Measurements from ENCODE around the gene GNB5. TPM values are rescaled to one million over a fixed set of nuclear protein-coding genes. Genes with fewer than 3 reads are reported as not detected.

GNB5 gene
- total and polyA plus RNA-seq, 2 of the 13 experiments (the other 11 are each of a cell fraction or from before 2014, with no cell fraction given): 13.7 to 14.4 TPM

- TF ChIP-seq, protein P1, sequence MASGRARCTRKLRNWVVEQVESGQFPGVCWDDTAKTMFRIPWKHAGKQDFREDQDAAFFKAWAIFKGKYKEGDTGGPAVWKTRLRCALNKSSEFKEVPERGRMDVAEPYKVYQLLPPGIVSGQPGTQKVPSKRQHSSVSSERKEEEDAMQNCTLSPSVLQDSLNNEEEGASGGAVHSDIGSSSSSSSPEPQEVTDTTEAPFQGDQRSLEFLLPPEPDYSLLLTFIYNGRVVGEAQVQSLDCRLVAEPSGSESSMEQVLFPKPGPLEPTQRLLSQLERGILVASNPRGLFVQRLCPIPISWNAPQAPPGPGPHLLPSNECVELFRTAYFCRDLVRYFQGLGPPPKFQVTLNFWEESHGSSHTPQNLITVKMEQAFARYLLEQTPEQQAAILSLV (CRISPR knock-in tag; IDR thresholded peaks at IDR 0.05; ENCODE audit: borderline replicate concordance): no peak
- TF ChIP-seq U2AF2 (IDR thresholded peaks at IDR 0.05; ENCODE audit: low read depth, low read length) (no peak), ZFP41 (CRISPR knock-in tag; IDR thresholded peaks at IDR 0.05; ENCODE audit: borderline replicate concordance) (peak; percentile 56; the same call in 1 of the 2 replicates), HDAC6 (IDR thresholded peaks at IDR 0.05; ENCODE audit: low read depth, low read length) (no peak), SNAPC2 (CRISPR knock-in tag; IDR thresholded peaks at IDR 0.05) (no peak), ZNF317 (CRISPR knock-in tag; IDR thresholded peaks at IDR 0.05) (no peak), KLF6 (CRISPR knock-in tag; IDR thresholded peaks at IDR 0.05) (0 out of 2 replicates have a peak, but pooled peaks have one; percentile 38), ERF (CRISPR knock-in tag; IDR thresholded peaks at IDR 0.05) (peak; percentile 92), MXI1 (IDR thresholded peaks at IDR 0.05; ENCODE audit: borderline replicate concordance, low read depth, low read length) (peak; percentile 49; the same call in 1 of the 3 replicates), SMYD3 (CRISPR knock-in tag; IDR thresholded peaks at IDR 0.05) (no peak), ZNF674 (CRISPR knock-in tag; IDR thresholded peaks at IDR 0.05; ENCODE audit: low read depth) (no peak), MIER2 (CRISPR knock-in tag; IDR thresholded peaks at IDR 0.05) (peak; percentile 75; the same call in 1 of the 2 replicates), ZFYVE20 (CRISPR knock-in tag; IDR thresholded peaks at IDR 0.05; ENCODE audit: borderline replicate concordance, low read depth) (no peak), ZNF460 (CRISPR knock-in tag; IDR thresholded peaks at IDR 0.05; ENCODE audit: borderline replicate concordance) (no peak), HOXA5 (CRISPR knock-in tag; IDR thresholded peaks at IDR 0.05) (0 out of 2 replicates have a peak, but pooled peaks have one; percentile 46), IKZF1 (IDR thresholded peaks at IDR 0.05) (no peak), ZNF335 (CRISPR knock-in tag; IDR thresholded peaks at IDR 0.05) (0 out of 2 replicates have a peak, but pooled peaks have one; percentile 31), HOXA9 (CRISPR knock-in tag; IDR thresholded peaks at IDR 0.05; ENCODE audit: borderline replicate concordance) (no peak), ZNF792 (CRISPR knock-in tag; IDR thresholded peaks at IDR 0.05) (0 out of 2 replicates have a peak, but pooled peaks have one; percentile 53), ZNF644 (CRISPR knock-in tag; IDR thresholded peaks at IDR 0.05; ENCODE audit: low read depth) (peak; percentile 88), SOX6 (IDR thresholded peaks at IDR 0.05) (no peak), SOX6 (CRISPR knock-in tag; IDR thresholded peaks at IDR 0.05) (peak; percentile 86)
- TF ChIP-seq, protein P2, sequence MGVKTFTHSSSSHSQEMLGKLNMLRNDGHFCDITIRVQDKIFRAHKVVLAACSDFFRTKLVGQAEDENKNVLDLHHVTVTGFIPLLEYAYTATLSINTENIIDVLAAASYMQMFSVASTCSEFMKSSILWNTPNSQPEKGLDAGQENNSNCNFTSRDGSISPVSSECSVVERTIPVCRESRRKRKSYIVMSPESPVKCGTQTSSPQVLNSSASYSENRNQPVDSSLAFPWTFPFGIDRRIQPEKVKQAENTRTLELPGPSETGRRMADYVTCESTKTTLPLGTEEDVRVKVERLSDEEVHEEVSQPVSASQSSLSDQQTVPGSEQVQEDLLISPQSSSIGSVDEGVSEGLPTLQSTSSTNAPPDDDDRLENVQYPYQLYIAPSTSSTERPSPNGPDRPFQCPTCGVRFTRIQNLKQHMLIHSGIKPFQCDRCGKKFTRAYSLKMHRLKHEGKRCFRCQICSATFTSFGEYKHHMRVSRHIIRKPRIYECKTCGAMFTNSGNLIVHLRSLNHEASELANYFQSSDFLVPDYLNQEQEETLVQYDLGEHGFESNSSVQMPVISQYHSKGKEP (CRISPR knock-in tag; IDR thresholded peaks at IDR 0.05): no peak
- TF ChIP-seq, protein P3, sequence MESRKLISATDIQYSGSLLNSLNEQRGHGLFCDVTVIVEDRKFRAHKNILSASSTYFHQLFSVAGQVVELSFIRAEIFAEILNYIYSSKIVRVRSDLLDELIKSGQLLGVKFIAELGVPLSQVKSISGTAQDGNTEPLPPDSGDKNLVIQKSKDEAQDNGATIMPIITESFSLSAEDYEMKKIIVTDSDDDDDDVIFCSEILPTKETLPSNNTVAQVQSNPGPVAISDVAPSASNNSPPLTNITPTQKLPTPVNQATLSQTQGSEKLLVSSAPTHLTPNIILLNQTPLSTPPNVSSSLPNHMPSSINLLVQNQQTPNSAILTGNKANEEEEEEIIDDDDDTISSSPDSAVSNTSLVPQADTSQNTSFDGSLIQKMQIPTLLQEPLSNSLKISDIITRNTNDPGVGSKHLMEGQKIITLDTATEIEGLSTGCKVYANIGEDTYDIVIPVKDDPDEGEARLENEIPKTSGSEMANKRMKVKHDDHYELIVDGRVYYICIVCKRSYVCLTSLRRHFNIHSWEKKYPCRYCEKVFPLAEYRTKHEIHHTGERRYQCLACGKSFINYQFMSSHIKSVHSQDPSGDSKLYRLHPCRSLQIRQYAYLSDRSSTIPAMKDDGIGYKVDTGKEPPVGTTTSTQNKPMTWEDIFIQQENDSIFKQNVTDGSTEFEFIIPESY (CRISPR knock-in tag; IDR thresholded peaks at IDR 0.05): peak; percentile 85
- TF ChIP-seq, protein P4, sequence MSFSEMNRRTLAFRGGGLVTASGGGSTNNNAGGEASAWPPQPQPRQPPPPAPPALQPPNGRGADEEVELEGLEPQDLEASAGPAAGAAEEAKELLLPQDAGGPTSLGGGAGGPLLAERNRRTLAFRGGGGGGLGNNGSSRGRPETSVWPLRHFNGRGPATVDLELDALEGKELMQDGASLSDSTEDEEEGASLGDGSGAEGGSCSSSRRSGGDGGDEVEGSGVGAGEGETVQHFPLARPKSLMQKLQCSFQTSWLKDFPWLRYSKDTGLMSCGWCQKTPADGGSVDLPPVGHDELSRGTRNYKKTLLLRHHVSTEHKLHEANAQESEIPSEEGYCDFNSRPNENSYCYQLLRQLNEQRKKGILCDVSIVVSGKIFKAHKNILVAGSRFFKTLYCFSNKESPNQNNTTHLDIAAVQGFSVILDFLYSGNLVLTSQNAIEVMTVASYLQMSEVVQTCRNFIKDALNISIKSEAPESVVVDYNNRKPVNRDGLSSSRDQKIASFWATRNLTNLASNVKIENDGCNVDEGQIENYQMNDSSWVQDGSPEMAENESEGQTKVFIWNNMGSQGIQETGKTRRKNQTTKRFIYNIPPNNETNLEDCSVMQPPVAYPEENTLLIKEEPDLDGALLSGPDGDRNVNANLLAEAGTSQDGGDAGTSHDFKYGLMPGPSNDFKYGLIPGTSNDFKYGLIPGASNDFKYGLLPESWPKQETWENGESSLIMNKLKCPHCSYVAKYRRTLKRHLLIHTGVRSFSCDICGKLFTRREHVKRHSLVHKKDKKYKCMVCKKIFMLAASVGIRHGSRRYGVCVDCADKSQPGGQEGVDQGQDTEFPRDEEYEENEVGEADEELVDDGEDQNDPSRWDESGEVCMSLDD (CRISPR knock-in tag; IDR thresholded peaks at IDR 0.05; ENCODE audit: borderline replicate concordance): no peak; the same call in 1 of the 2 replicates
Measured at GRCh38 chr15:52134502-52135144, 56.6 kb downstream of the GNB5 start (continued).

Measured in HepG2 (cell line).